Natural killer cell (primary cell): ENCODE data around the gene ZNF738. TPM values are rescaled to one million over a fixed set of nuclear protein-coding genes. Genes with fewer than 3 reads are reported as not detected.

Experiments
- ATAC-seq, 3 donors: fragments of 150-1000 bp in 2 of 3; fragments of 200-7000 bp in 1 of 3; cut with Tn5 transposase; 1 replicate in 1 of 3; 2 replicates in 2 of 3; pipeline ENCODE4 v1.10.0; 2021; ENCODE audit warnings: mild to moderate bottlenecking in 2 of 3, moderate library complexity in 2 of 3
- DNase-seq, 2 donors: peaks; one replicate each; pipeline versions ENCODE4 v3.0.0 to v3.0.0-alpha.2; 2013 to 2021; ENCODE audit warnings: mixed read lengths in 1 of 2
- H3K27ac ChIP-seq: one replicate; pipeline ENCODE4 v1.5.1; 2013; ENCODE audit warnings: mild to moderate bottlenecking, low read length
- H3K27me3 ChIP-seq: one replicate; pipeline ENCODE4 v1.6.1; 2013; ENCODE audit warnings: low read length; ENCODE audit not compliant: control insufficient read depth, insufficient read depth
- H3K36me3 ChIP-seq: one replicate; pipeline ENCODE4 v1.6.1; 2013; ENCODE audit warnings: low read length; ENCODE audit not compliant: control insufficient read depth, insufficient read depth
- H3K4me1 ChIP-seq: one replicate; pipeline ENCODE4 v1.6.1; 2013; ENCODE audit warnings: low read length; ENCODE audit not compliant: control insufficient read depth, insufficient read depth
- H3K4me3 ChIP-seq: one replicate; pipeline ENCODE4 v1.5.1; 2013; ENCODE audit warnings: low read length
- H3K9me3 ChIP-seq: one replicate; pipeline ENCODE4 v1.6.1; 2013; ENCODE audit warnings: low read length; ENCODE audit not compliant: control insufficient read depth, insufficient read depth
- H3K27ac Mint-ChIP-seq, 2 donors: one replicate each; pipeline ENCODE4 v1.8.0; 2022; ENCODE audit warnings: mild to moderate bottlenecking in 2 of 2, mixed read lengths in 2 of 2, moderate library complexity in 1 of 2
- H3K27me3 Mint-ChIP-seq, 2 donors: one replicate each; pipeline ENCODE4 v1.8.0; 2022; ENCODE audit warnings: low read depth in 2 of 2, mixed read lengths in 2 of 2
- H3K36me3 Mint-ChIP-seq: one replicate; pipeline ENCODE4 v1.8.0; 2022; ENCODE audit warnings: mixed read lengths
- H3K4me1 Mint-ChIP-seq, 2 donors: one replicate each; pipeline ENCODE4 v1.8.0; 2022; ENCODE audit warnings: mixed read lengths in 2 of 2
- H3K4me3 Mint-ChIP-seq: one replicate; pipeline ENCODE4 v1.8.0; 2022; ENCODE audit warnings: mild to moderate bottlenecking, moderate library complexity, mixed read lengths
- H3K9me3 Mint-ChIP-seq, 2 donors: one replicate each; pipeline ENCODE4 v1.8.0; 2022; ENCODE audit warnings: mixed read lengths in 2 of 2
- WGBS: methylation state at CpG from one replicate; pipeline ENCODE4 v1.1.7; 2013; ENCODE audit warnings: missing lambda C conversion rate; ENCODE audit not compliant: insufficient coverage; 5-methylcytosine and 5-hydroxymethylcytosine counted together
- intact Hi-C: fragments of 100-400 bp; cut with micrococcal nuclease; formaldehyde crosslinking; loops from one replicate; pipeline ENCODE4 v1.14.2; 2022
- total RNA-seq, 4 donors: library from RNA; stranded (reverse); fragments of 120-200 nt in 1 of 4; gene quantifications; one replicate each; pipeline versions ENCODE4 v1.2.3 to v1.2.4, GENCODE V29; 2013 to 2022
- TF ChIP-seq, protein P1 (sequence below): fragments of 200-600 bp; IDR thresholded peaks from one replicate; pipeline ENCODE4 v1.8.0; 2022; ENCODE audit warnings: antibody characterized with exemption

ZNF738 gene
- total RNA-seq, 3 donors from 2014 or later (not counting 1 experiment from before 2014, with no cell fraction given), result 11.4 to 22.9 (median 14.7) TPM

DNA sequence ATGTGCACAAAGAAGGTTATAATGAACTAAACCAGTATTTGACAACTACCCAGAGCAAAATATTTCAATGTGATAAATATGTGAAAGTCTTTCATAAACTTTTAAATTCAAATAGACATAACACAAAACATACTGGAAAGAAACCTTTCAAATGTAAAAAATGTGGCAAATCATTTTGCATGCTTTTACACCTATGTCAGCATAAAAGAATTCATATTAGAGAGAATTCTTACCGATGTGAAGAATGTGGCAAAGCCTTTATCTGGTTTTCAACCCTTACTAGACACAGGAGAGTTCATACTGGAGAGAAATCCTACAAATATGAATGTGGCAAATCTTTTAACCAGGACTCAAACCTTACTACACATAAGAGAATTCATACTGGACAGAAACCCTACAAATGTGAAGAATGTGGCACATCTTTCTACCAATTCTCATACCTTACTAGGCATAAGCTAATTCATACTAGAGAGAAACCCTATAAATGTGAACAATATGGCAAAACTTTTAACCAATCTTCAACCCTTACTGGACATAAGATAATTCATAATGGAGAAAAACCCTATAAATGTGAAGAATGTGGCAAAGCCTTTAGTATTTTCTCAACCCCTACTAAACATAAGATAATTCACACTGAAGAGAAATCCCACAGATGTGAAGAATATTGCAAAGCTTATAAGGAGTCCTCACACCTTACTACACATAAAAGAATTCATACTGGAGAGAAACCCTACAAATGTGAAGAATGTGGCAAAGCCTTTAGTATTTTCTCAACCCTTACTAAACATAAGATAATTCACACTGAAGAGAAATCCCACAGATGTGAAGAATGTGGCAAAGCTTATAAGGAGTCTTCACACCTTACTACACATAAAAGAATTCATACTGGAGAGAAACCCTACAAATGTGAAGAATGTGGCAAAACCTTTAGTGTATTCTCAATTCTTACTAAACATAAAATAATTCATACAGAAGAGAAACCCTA, 64.5 kb downstream of the ZNF738 start:
- DNase-seq (no peak), ATAC-seq (no peak)
- TF ChIP-seq, protein P1, sequence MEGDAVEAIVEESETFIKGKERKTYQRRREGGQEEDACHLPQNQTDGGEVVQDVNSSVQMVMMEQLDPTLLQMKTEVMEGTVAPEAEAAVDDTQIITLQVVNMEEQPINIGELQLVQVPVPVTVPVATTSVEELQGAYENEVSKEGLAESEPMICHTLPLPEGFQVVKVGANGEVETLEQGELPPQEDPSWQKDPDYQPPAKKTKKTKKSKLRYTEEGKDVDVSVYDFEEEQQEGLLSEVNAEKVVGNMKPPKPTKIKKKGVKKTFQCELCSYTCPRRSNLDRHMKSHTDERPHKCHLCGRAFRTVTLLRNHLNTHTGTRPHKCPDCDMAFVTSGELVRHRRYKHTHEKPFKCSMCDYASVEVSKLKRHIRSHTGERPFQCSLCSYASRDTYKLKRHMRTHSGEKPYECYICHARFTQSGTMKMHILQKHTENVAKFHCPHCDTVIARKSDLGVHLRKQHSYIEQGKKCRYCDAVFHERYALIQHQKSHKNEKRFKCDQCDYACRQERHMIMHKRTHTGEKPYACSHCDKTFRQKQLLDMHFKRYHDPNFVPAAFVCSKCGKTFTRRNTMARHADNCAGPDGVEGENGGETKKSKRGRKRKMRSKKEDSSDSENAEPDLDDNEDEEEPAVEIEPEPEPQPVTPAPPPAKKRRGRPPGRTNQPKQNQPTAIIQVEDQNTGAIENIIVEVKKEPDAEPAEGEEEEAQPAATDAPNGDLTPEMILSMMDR, result no peak
- Histone ChIP-seq H3K4me3 (no peak overlapping the region), H3K27ac (no peak overlapping the region), H3K36me3 (peaks cover 3% of the 10 kb centered on the region), H3K27me3 (no peaks in the 10 kb centered on the region), H3K9me3 (peaks cover 45% of the 10 kb centered on the region), H3K4me1 (no peaks in the 10 kb centered on the region)
- intact Hi-C loops, result no loop called here
- Mint-ChIP-seq H3K4me1 (peaks cover 0 to under 1% of the 10 kb centered on the region in 2 donors), H3K27me3 (no peaks in the 10 kb centered on the region), H3K4me3 (no peak overlapping the region), H3K36me3 (peaks cover 58% of the 10 kb centered on the region), H3K9me3 (peaks cover 10 to 42% of the 10 kb centered on the region in 2 donors), H3K27ac (no peak overlapping the region)
- WGBS, result 100% methylated on average over 1 of the region's 1 CpG

Other genes starting within 250 kb of the ZNF738 start
- 10 to 100 TPM; 30.1 to 39.7 (median 30.4) TPM for gene ZNF431, start 217.0 kb upstream of the ZNF738 start, total RNA-seq
- 10 to 100 TPM; 21.2 to 24.4 (median 24.4) TPM for gene ZNF708, start 29.6 kb upstream of the ZNF738 start, total RNA-seq
- gene ZNF493, start 38.1 kb downstream of the ZNF738 start, total RNA-seq, result 10 to 100 TPM; 48.1 to 57.0 (median 50.4) TPM
- gene ZNF429, start 146.6 kb downstream of the ZNF738 start, total RNA-seq, result 10 to 100 TPM; 15.7 to 21.0 (median 18.7) TPM